HG03460 (cell line): Measurements from ENCODE around the gene AGRN.
"Not testable (repeated sequence)": the region's sequence is repeated elsewhere in the genome, so short reads cannot be mapped to it uniquely, and the experiment has no call there.

Source experiments
- ATAC-seq: cut with Tn5 transposase; IDR thresholded peaks from one replicate; pipeline ENCODE4 v1.9.1; 2021; ENCODE audit not compliant: unreplicated experiment

Gene AGRN

GRCh38 chr1:1088801-1089680 is 69.1 kb downstream of the AGRN start:
- ATAC-seq: no peak

DNA sequence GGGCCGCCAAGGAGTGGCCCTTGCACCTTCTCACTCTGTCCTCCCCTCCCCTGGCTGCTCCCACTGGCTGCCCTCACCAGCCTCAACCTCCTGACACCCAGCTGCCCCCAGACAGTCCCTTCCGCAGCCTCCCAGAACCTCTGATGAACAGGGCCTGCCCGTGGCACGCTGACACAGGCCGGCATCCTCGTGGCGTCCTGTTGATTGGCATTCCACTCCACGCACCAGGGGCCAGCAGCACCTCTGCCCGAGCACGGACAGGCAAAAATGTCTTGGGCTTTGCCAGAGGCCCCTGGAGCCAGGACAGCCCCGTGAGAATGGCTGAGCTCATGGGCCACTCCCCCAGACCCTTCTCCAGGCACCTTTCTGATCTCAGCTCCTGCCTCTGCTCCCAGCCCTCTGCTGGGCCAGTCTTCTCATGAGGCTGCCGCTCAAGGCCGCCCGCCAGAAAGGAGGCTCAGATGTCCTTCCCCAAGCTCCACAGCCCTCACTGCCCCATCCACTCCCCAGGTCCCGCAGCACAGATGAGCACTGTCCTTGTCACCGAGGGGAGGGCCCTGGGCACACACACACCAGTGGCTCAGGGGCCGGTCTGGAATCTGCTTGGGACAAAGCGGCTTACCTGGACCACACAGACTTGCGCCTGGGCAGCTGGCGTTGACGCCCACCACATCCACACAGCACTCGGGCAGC is 70.0 kb downstream of the AGRN start:
- no peak for ATAC-seq

- ATAC-seq: no peak
Observed at GRCh38 chr1:1090424-1091343, 70.8 kb downstream of the AGRN start.

- no peak for ATAC-seq
Observed at GRCh38 chr1:1091344-1092148, 71.6 kb downstream of the AGRN start.

- no peak for ATAC-seq
Observed at GRCh38 chr1:1092149-1092855, 72.4 kb downstream of the AGRN start.

DNA sequence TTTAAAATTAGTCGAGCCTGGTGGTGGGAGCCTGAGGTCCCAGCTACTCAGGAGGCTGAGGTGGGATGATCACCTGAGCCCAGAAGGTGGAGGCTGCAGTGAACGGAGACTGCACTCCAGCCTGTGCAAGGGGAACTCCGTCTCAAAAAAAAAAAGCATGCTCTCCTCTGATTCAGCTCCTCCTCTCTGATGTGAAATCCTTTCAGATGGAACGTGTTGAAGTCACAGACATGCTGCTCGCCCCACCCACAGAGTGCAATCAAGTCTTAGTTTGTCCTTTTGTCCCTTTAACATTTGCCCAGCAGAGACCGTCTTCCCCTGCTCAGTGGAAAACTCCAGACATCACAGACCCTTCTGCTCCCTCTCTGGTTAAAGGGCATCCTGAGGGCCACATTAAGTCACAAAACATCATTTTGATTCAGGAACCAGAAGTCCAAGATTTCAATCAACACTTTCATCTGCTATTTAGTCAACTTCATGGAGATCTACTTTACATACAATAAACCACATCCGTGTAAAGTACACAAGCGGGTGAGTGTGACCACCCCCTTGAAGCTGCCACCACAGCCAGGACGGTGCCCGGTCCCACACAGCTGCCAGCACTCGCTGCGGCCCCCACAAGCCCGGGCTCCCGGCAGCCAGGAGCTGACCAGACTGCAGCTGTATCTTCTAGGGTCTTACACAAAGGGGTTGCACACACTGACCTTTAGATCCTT is 73.1 kb downstream of the AGRN start:
- no peak for ATAC-seq

DNA sequence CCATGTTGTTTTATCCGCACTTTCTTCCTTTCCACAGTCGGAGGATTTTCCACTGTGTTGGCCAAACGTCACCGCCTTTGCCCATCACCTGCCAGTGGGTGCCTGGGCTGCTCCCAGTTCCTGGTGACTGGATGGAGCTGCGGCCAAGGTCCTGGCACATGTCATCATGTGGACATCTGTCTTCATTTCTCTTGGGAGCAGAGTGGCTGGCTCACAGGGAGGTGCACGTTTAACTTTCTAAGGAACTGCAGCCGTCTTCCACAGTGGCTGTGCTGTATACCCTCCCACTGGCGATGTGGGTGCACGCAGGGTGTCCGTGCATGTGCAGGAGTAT is 73.7 kb downstream of the AGRN start:
- ATAC-seq: no peak

DNA sequence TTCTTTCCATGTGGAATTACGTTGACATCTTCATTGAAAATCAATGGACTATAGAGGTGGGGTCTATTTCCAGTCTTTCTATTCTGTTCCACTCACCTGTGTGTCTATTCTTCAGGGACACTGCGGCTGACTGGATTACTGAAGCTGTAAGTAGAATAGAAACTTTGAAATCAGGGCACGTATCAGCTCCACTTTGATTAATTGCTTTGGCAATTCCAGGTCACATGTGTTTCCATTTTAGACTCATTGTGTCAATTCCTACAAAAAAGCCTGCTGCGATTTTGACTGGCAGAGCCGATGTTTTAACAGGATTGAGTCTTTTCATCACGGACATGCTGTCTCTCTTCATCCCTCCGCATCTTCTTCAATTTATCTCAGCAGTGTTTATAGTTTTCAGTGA is 75.1 kb downstream of the AGRN start:
- ATAC-seq: no peak

- not testable (repeated sequence) for ATAC-seq
Observed at GRCh38 chr1:1096136-1096535, 76.2 kb downstream of the AGRN start.

- ATAC-seq: no peak
Observed at GRCh38 chr1:1098681-1099421, 78.9 kb downstream of the AGRN start.

GRCh38 chr1:1099506-1100183 is 79.7 kb downstream of the AGRN start:
- no peak for ATAC-seq

- ATAC-seq: no peak
Observed at GRCh38 chr1:1100296-1100695, 80.4 kb downstream of the AGRN start.

GRCh38 chr1:1101503-1101902 is 81.6 kb downstream of the AGRN start:
- ATAC-seq: no peak

DNA sequence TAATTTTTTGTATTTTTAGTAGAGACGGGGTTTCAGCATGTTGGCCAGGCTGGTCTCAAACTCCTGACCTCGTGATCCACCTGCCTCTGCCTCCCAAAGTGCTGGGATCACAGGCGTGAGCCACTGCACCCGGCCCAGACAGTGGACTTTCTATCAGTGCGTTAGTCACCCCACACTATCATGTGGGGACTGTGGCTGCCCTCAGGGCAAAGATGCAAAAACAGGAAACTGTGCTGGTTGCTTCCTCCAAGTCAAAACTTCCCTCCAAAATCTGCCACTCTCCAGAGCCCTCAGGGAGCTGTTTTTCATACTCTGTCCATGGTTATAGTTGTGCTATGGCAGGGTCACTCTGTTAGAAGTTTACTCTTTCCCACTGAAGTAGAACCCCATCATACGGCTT is 84.2 kb downstream of the AGRN start:
- ATAC-seq: not testable (repeated sequence)
